Embryonic facial prominence (tissue), 1 donor: ENCODE results near the gene LRR1.
"Not testable (repeated sequence)": the region's sequence is repeated elsewhere in the genome, so short reads cannot be mapped to it uniquely, and the experiment has no call there.

Experiments used
- DNase-seq: peaks from one replicate; pipeline ENCODE4 v3.0.0-alpha.2; 2016; ENCODE audit errors: extremely low spot score

Gene LRR1

GRCh38 chr14:49585803-49586672 is 12.7 kb upstream of the LRR1 start, which contains the start of gene RPS29:
Gene RPS29 (minus strand): TSS chr14:49586380. CDS start chr14:49586346, 34 bp downstream.
- peak; percentile 98 for DNase-seq

- peak; percentile 51 for DNase-seq
Measured at GRCh38 chr14:49586673-49587460, 11.9 kb upstream of the LRR1 start.

- no peak for DNase-seq
Measured at GRCh38 chr14:49589387-49589786, 9.4 kb upstream of the LRR1 start.

GRCh38 chr14:49593016-49593415 is 5.7 kb upstream of the LRR1 start:
- DNase-seq = no peak

GRCh38 chr14:49594347-49595091 is 4.2 kb upstream of the LRR1 start:
- DNase-seq = no peak

- peak; percentile 18 for DNase-seq
Measured at GRCh38 chr14:49598189-49598484, 603 bp upstream of the LRR1 start.

GRCh38 chr14:49607583-49607982 is 8.8 kb downstream of the LRR1 start:
- no peak for DNase-seq

- no peak for DNase-seq
Measured at GRCh38 chr14:49612251-49612650, 13.5 kb downstream of the LRR1 start.

- DNase-seq = no peak
Measured at GRCh38 chr14:49612671-49613070, 13.9 kb downstream of the LRR1 start.

- no peak for DNase-seq
Measured at GRCh38 chr14:49614196-49614595, 15.5 kb downstream of the LRR1 start.

- no peak for DNase-seq
Measured at GRCh38 chr14:49615776-49616175, 17.0 kb downstream of the LRR1 start.

GRCh38 chr14:49617852-49618519 is 19.2 kb downstream of the LRR1 start:
- no peak for DNase-seq

GRCh38 chr14:49619273-49619672 is 20.5 kb downstream of the LRR1 start:
- DNase-seq = not testable (repeated sequence)

GRCh38 chr14:49619730-49620129 is 21.0 kb downstream of the LRR1 start:
- DNase-seq = no peak

- DNase-seq = peak; percentile 96
Measured at GRCh38 chr14:49620182-49621113, 21.7 kb downstream of the LRR1 start, which contains the start of the genes MGAT2 and RPL36AL. Gene MGAT2 (plus strand): TSS chr14:49620799. CDS start chr14:49621269, 470 bp downstream. Gene RPL36AL (minus strand): TSS chr14:49620626. CDS start chr14:49619104, 1,522 bp downstream.

GRCh38 chr14:49621114-49621881 is 22.6 kb downstream of the LRR1 start:
- DNase-seq = peak; percentile 36

GRCh38 chr14:49622022-49622607 is 23.4 kb downstream of the LRR1 start:
- no peak for DNase-seq

GRCh38 chr14:49623387-49623786 is 24.6 kb downstream of the LRR1 start:
- no peak for DNase-seq
